RWPE2 (cell line): Measurements from ENCODE around the gene RNASE7.

Experiments
- ATAC-seq: fragments of 200-7000 bp; cut with Tn5 transposase; 3 replicates; pipeline ENCODE4 v1.9.1; 2021; ENCODE audit warnings: low read depth
- DNase-seq: peaks from one replicate; pipeline ENCODE4 v3.0.0-alpha.2; 2020; ENCODE audit warnings: low spot score
- H3K27ac ChIP-seq: fragments of 450-650 bp; 2 replicates; pipeline ENCODE4 v1.5.1; 2017; ENCODE audit warnings: mild to moderate bottlenecking; ENCODE audit not compliant: poor library complexity, severe bottlenecking
- H3K27me3 ChIP-seq: fragments of 250-450 bp; sonication (Bioruptor Pico); 2 replicates; pipeline ENCODE4 v1.5.1; 2021; ENCODE audit warnings: mild to moderate bottlenecking, moderate library complexity; ENCODE audit not compliant: insufficient read depth, poor library complexity, severe bottlenecking
- H3K36me3 ChIP-seq: fragments of 250-450 bp; sonication (Bioruptor Pico); 2 replicates; pipeline ENCODE4 v1.5.1; 2020; ENCODE audit warnings: low read depth, mild to moderate bottlenecking, moderate library complexity
- H3K4me1 ChIP-seq: fragments of 250-450 bp; sonication (Bioruptor Pico); 2 replicates; pipeline ENCODE4 v1.5.1; 2021; ENCODE audit warnings: mild to moderate bottlenecking, moderate library complexity; ENCODE audit not compliant: insufficient read depth, poor library complexity, severe bottlenecking
- H3K4me3 ChIP-seq: fragments of 250-450 bp; sonication (Bioruptor Pico); 2 replicates; pipeline ENCODE4 v1.5.1; 2021; ENCODE audit warnings: mild to moderate bottlenecking, moderate library complexity; ENCODE audit not compliant: severe bottlenecking
- H3K9me3 ChIP-seq: fragments of 250-450 bp; sonication (Bioruptor Pico); 2 replicates; pipeline ENCODE4 v1.5.1; 2021; ENCODE audit warnings: mild to moderate bottlenecking, moderate library complexity; ENCODE audit not compliant: severe bottlenecking
- TF ChIP-seq, protein P1 (sequence below): fragments of 450-650 bp; IDR thresholded peaks from one replicate; pipeline ENCODE4 v1.5.1; 2017; ENCODE audit warnings: mild to moderate bottlenecking, moderate library complexity; ENCODE audit not compliant: poor library complexity, severe bottlenecking

RNASE7 gene

DNA sequence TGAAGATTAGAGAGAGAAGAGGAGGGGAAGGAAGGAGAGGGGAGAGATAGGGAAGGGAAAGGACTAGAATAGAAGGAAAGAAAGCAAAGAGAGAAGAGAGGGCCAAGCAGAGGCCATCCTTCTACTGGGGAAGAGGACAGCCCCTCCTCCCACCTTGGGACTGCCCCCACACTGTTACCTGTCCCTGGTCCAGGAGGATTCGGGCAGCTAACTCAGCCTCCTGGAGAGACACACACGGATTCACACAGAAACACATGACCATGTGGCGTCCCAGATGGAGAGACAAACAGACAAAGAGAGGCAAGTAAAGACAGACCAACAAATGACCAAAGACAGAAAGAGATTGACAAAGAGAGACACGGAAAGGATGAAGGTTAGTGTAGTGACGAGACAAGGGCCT, 19.5 kb upstream of the RNASE7 start:
- DNase-seq (no peak), ATAC-seq (no peak)
- H3K36me3 ChIP-seq = no peaks in the 10 kb centered on the region
- H3K4me3 ChIP-seq = no peak overlapping the region
- H3K9me3 ChIP-seq = no peaks in the 10 kb centered on the region
- TF ChIP-seq, protein P1, sequence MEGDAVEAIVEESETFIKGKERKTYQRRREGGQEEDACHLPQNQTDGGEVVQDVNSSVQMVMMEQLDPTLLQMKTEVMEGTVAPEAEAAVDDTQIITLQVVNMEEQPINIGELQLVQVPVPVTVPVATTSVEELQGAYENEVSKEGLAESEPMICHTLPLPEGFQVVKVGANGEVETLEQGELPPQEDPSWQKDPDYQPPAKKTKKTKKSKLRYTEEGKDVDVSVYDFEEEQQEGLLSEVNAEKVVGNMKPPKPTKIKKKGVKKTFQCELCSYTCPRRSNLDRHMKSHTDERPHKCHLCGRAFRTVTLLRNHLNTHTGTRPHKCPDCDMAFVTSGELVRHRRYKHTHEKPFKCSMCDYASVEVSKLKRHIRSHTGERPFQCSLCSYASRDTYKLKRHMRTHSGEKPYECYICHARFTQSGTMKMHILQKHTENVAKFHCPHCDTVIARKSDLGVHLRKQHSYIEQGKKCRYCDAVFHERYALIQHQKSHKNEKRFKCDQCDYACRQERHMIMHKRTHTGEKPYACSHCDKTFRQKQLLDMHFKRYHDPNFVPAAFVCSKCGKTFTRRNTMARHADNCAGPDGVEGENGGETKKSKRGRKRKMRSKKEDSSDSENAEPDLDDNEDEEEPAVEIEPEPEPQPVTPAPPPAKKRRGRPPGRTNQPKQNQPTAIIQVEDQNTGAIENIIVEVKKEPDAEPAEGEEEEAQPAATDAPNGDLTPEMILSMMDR = no peak
- no peak overlapping the region for H3K27ac ChIP-seq
- no peaks in the 10 kb centered on the region for H3K27me3 ChIP-seq
- H3K4me1 ChIP-seq = no peaks in the 10 kb centered on the region

DNA sequence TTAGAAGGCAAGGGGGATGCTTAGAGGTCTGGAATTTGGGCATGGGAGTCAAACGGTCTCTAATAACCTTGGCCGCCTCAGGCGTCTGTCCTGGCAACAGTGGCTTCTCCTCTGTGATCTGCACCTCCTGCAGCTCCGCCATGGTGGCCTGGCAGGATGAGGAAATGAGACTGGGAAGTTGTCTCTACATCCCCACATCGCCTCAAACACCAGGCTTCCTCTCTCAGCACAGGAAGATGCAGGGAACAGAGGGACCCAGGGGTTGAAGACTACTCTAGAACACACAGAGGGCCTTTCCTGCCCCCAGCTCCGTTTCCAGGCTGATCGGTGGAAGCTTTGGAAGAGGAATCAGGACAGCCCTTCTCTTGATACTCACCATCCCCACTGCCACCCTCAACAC, 19.0 kb upstream of the RNASE7 start:
- no peak overlapping the region for H3K27ac ChIP-seq
- H3K9me3 ChIP-seq = no peaks in the 10 kb centered on the region
- H3K4me1 ChIP-seq = no peaks in the 10 kb centered on the region
- H3K36me3 ChIP-seq = no peaks in the 10 kb centered on the region
- no peak overlapping the region for H3K4me3 ChIP-seq
- no peak for DNase-seq
- H3K27me3 ChIP-seq = no peaks in the 10 kb centered on the region
- TF ChIP-seq, protein P1 = no peak
- no peak for ATAC-seq

DNA sequence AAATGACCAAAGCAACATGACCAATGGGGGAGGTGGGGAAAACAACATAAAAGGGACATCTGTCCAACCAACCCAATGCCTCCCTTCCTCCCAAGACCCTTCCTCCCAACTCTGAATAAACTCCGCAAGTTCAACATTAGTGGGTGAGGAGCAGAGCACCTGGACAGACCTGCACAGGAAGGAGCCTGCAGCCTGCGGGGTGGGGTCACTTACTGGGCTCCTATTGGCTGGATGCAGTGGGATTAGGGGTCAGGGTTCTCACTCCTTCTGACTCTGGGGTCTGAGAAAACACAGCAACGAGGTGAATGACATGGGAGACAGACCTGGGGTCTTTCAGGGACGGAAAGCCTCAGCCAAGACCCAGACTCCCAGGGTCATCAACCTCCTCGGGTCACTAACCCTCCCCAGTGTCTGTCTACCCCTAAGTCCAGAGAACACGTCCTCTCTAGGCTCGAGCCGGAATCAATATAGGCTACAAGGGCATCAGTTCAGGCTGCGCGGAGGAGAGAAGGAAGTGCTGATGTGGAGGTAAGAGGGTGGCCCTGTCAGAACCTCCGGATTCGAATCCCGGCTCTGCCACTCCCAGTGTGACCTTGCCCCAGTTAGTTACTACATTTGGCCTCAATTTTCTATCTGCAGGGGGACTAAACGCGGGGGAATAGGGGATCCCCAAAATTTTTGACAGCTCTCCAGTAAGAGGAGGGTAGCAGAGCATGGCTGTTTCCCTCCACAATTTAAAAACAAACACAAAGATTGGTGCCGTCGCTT, 18.2 kb upstream of the RNASE7 start:
- Histone ChIP-seq H3K4me3 (peak overlapping the region; percentile 47), H3K9me3 (no peaks in the 10 kb centered on the region), H3K27ac (no peak overlapping the region), H3K4me1 (no peaks in the 10 kb centered on the region), H3K36me3 (no peaks in the 10 kb centered on the region), H3K27me3 (no peaks in the 10 kb centered on the region)
- no peak for ATAC-seq
- TF ChIP-seq, protein P1 = no peak
- DNase-seq = no peak

DNA sequence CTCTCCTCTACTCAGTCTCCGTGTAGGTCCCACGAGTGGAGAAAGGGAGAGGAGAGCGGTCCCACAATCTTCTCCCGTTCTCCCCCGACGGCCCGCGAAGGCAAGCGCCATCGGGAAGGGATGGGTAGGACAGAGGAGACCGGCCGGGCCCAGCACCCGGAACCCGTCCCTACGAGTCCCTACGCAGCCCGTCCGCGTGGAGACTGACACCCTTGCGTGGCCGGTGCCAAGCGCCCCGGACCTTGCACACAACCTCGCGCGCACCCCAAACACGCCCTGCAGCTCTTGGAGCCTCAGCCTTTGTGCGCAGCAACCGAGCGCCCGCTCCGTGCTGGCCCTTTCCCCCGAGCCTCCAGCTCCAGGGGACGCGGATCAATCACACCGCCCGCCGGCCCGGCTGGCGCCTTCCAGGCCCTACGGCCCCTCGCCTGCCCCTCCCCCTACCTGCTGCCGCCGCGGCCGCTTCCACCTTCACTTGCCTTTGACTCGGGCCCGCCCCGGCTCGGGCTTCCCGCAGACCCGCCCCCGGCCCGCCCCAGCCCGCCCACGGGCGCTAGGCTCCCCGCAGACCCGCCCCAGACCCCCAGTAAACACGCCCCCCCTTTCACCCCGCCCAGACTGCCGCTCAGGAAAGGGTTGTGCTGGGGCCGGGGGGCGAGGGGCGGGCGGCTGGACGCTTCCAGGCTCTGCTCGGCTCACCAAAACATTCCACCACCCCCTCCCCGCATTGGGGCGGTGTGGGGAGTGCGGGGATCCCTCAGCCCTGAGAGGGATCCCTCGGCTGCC, 17.4 kb upstream of the RNASE7 start, which contains the start of gene NDRG2:
TSS of gene NDRG2 (minus strand) at position 477 of the 786 bp plus-strand sequence. CDS start 1,746 bp downstream, outside the sequence.
- DNase-seq (peak; percentile 78), ATAC-seq (peak; percentile 72)
- Histone ChIP-seq H3K27ac (no peak within 1 kb of the TSS), H3K36me3 (no peaks in the 10 kb centered on the region), H3K9me3 (no peaks in the 10 kb centered on the region), H3K4me3 (peak within 1 kb of the TSS; percentile 47), H3K27me3 (no peaks in the 10 kb centered on the region), H3K4me1 (no peaks in the 10 kb centered on the region)
- TF ChIP-seq, protein P1 = no peak
